ENCODE data around the gene KCNQ1OT1. TPM values are rescaled to one million over a fixed set of nuclear protein-coding genes. Genes with fewer than 3 reads are reported as not detected.

Gene KCNQ1OT1
- total RNA-seq, 4 donors from 2014 or later: 0.21 to 1.9 (median 1.2) TPM

DNA sequence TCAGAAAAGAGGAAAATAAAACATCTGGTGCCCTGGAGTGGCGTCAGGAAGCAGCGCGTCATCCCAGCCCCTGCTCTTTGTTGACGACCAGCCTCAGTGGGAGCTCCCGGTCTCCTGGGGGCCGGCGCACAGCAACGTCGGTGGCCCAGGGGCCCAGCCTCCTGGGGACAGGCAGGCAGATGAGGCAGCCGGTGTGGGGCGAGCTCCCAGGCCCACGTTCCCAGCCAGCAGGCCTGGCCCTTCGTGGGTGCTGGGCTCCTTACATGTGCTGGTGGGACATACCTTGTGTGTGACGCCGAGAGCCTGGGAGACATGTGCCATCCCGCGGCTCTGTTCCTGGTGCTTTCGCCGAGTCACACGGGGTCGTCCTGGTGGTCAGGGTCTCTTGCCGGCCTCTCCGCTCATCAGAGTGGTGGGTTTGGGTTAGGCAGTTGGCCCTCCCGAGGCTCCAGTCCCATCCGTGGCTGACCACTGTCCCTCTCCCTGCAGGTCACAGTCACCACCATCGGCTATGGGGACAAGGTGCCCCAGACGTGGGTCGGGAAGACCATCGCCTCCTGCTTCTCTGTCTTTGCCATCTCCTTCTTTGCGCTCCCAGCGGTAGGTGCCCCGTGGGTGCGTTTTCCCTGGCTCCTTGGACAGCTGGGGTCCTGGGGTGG is 116.7 kb downstream of the KCNQ1OT1 start:
- H3K4me1 ChIP-seq: no peaks in the 10 kb centered on the region
- DNase-seq: no peak
- H3K4me3 ChIP-seq: no peak overlapping the region
- no peaks in the 10 kb centered on the region for H3K27me3 ChIP-seq
- no peaks in the 10 kb centered on the region for H3K9me3 ChIP-seq
- H3K27ac ChIP-seq: no peak overlapping the region
- H3K36me3 ChIP-seq: no peaks in the 10 kb centered on the region
- intact Hi-C loops (cut with DNase I): no loop called here
- no peak for TF ChIP-seq POLR2A (IDR thresholded peaks at IDR 0.05)
- TF ChIP-seq CTCF (IDR thresholded peaks at IDR 0.05): no peak
- WGBS, 2 donors: 74 to 93% methylated on average over 14 to 17 of the region's 33 CpGs

DNA sequence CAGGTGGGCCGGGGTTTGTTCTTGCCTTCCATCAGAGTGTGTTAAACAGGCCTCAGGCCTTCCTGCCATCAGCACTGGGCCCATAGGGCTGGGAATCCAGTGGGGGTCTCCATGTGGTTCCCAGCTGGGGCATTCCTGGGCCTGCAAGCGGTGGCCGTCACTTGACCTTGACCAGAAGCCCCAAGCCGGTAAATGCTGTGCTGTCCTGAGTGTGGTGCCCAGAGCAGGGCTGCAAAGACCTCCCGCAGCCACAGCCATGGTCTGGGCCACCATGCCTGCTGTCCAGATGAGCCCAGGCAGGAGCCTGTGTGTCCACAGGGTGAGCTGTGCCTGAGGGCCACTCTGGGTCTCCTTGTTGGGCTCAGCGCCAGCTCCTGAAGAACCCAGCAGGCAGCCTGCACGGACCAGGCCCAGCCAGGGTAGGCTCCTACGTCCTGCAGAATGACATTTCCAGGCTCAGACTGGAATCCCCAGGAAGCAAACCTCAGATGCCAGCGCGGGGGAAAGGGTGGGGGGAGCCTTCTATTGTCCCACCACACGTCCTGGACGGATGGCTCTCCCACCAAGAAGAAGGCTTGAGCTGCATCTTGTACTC is 117.3 kb downstream of the KCNQ1OT1 start:
- no peaks in the 10 kb centered on the region for H3K9me3 ChIP-seq
- no peaks in the 10 kb centered on the region for H3K36me3 ChIP-seq
- H3K4me3 ChIP-seq: no peak overlapping the region
- DNase-seq: no peak
- intact Hi-C loops (cut with DNase I): no loop called here
- no peaks in the 10 kb centered on the region for H3K4me1 ChIP-seq
- no peaks in the 10 kb centered on the region for H3K27me3 ChIP-seq
- no peak overlapping the region for H3K27ac ChIP-seq
- no peak for TF ChIP-seq POLR2A (IDR thresholded peaks at IDR 0.05)
- no peak for TF ChIP-seq CTCF (IDR thresholded peaks at IDR 0.05)
- 66% methylated on average over 5 of the region's 12 CpGs; no CpG with 5 or more reads in 1 of the 2 donors for WGBS, 2 donors

DNA sequence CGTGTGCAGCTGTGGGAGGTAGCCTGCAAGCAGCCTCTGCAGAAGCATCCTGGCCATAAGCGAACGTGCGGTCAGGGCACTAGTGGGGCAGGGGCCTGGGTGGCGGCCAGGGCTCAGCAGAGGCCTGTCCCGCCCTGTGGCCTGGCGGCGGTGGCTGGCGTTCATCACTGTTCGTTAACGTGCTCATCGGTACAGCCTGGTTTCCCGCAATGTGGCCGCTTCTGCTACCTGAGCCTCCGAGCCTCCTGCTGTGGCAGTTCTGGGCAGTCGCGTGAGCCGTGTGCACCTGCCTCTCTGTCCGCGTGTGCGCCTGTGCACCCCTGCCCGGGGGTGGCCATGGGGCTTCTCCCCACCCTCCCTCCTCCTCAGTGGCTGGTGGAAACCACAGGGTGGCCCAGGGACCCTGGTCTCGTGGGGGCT is 117.9 kb downstream of the KCNQ1OT1 start:
- Histone ChIP-seq H3K4me1 (no peaks in the 10 kb centered on the region), H3K4me3 (no peak overlapping the region), H3K36me3 (no peaks in the 10 kb centered on the region), H3K27ac (no peak overlapping the region), H3K9me3 (no peaks in the 10 kb centered on the region), H3K27me3 (no peaks in the 10 kb centered on the region)
- no peak for DNase-seq
- 96% methylated on average over 9 of the region's 23 CpGs; no CpG with 5 or more reads in 1 of the 2 donors for WGBS, 2 donors
- intact Hi-C loops (cut with DNase I): no loop called here
- no peak for TF ChIP-seq CTCF (IDR thresholded peaks at IDR 0.05)
- no peak for TF ChIP-seq POLR2A (IDR thresholded peaks at IDR 0.05)

- intact Hi-C loops (cut with DNase I): no loop called here
- no peak for TF ChIP-seq CTCF (IDR thresholded peaks at IDR 0.05)
- TF ChIP-seq POLR2A (IDR thresholded peaks at IDR 0.05): no peak
- H3K4me3 ChIP-seq: no peak overlapping the region
- no peaks in the 10 kb centered on the region for H3K9me3 ChIP-seq
- no peaks in the 10 kb centered on the region for H3K4me1 ChIP-seq
- DNase-seq: no peak
- no peaks in the 10 kb centered on the region for H3K27me3 ChIP-seq
- no peaks in the 10 kb centered on the region for H3K36me3 ChIP-seq
- H3K27ac ChIP-seq: no peak overlapping the region
- 82% methylated on average over 11 of the region's 22 CpGs; no CpG with 5 or more reads in 1 of the 2 donors for WGBS, 2 donors
Observed at GRCh38 chr11:2581151-2581930, 118.5 kb downstream of the KCNQ1OT1 start.

DNA sequence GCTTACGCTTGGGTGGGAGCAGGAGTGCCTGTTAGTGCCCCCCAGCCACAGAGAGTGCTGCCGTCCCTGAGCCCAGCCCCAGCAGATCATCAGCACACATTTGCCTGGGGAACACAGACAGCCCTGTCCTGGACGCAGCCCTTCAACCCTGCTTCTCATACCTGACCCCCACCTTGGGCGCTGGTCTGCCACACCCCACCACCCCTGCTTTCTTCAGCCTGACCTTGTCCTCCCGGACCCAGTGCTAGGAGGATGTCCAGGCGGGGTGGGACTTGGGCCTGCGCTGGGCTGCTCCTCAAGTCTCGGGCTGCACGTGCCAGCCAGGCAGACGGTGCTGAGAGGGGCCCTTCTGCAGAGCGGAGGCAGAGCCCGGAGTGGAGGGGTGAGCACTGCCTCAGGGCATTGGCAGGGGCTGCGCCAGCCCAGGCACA is 119.2 kb downstream of the KCNQ1OT1 start:
- intact Hi-C loops (cut with DNase I): no loop called here
- no peaks in the 10 kb centered on the region for H3K27me3 ChIP-seq
- no peaks in the 10 kb centered on the region for H3K9me3 ChIP-seq
- TF ChIP-seq POLR2A (IDR thresholded peaks at IDR 0.05) (no peak), CTCF (IDR thresholded peaks at IDR 0.05) (no peak)
- H3K36me3 ChIP-seq: no peaks in the 10 kb centered on the region
- H3K4me1 ChIP-seq: no peaks in the 10 kb centered on the region
- 67% methylated on average over 1 to 6 of the region's 13 CpGs for WGBS, 2 donors
- H3K27ac ChIP-seq: no peak overlapping the region
- no peak for DNase-seq
- H3K4me3 ChIP-seq: no peak overlapping the region

Measured in esophagus squamous epithelium (tissue), 5 donors.